H1 (cell line): ENCODE data around the gene PRSS22. TPM values are rescaled to one million over a fixed set of nuclear protein-coding genes. Genes with fewer than 3 reads are reported as not detected.

Experiments used
- CTCF ChIA-PET: fragments of 300-600 bp; sonication (Branson Sonifier 250); formaldehyde crosslinking; loops from one replicate; lab custom pipeline; 2021; ENCODE audit not compliant: partially characterized antibody; lab: Charles Lee
- POLR2A ChIA-PET: fragments of 300-600 bp; sonication (Branson Sonifier 250); formaldehyde crosslinking; loops from one replicate; lab custom pipeline; 2021; ENCODE audit warnings: inconsistent platforms; ENCODE audit not compliant: partially characterized antibody; lab: Charles Lee
- DNase-seq, 2 experiments: peaks; one replicate each; pipeline versions ENCODE4 v3.0.0 to v3.0.0-alpha.2; 2010 to 2022; ENCODE audit warnings: low spot score in 2 of 2, low read depth in 1 of 2, mixed read lengths in 1 of 2
- FAIRE-seq: peaks from 2 replicates; lab custom pipeline; 2011; peaks lifted over from hg19 to GRCh38; lab: Jason Lieb, UNC
- H2AFZ ChIP-seq: 2 replicates; pipeline ENCODE4 v1.8.1; 2012; ENCODE audit warnings: low read length, inconsistent platforms
- H2AK5ac ChIP-seq: 2 replicates; pipeline ENCODE4 v1.6.1; 2013; ENCODE audit warnings: low read depth, low read length
- H2BK120ac ChIP-seq: replicated peaks from 2 replicates; pipeline ENCODE3; 2013; ENCODE audit warnings: low read depth, low read length, inconsistent platforms
- H2BK12ac ChIP-seq: 2 replicates; pipeline ENCODE4 v1.6.1; 2013; ENCODE audit warnings: low read depth, low read length
- H2BK15ac ChIP-seq: 2 replicates; pipeline ENCODE4 v1.6.1; 2013; ENCODE audit warnings: low read length
- H2BK20ac ChIP-seq: 2 replicates; pipeline ENCODE4 v1.6.1; 2013; ENCODE audit warnings: low read length
- H2BK5ac ChIP-seq: 2 replicates; pipeline ENCODE4 v1.6.1; 2013; ENCODE audit warnings: low read depth, low read length
- H3K14ac ChIP-seq: 2 replicates; pipeline ENCODE4 v1.6.1; 2013; ENCODE audit warnings: inconsistent platforms; ENCODE audit not compliant: insufficient read length
- H3K18ac ChIP-seq: 2 replicates; pipeline ENCODE4 v1.6.1; 2013; ENCODE audit warnings: low read length; ENCODE audit errors: extremely low read depth
- H3K23ac ChIP-seq: 2 replicates; pipeline ENCODE4 v1.6.1; 2013; ENCODE audit warnings: inconsistent platforms; ENCODE audit not compliant: insufficient read length
- H3K23me2 ChIP-seq: 2 replicates; pipeline ENCODE4 v1.6.1; 2013; ENCODE audit warnings: low read depth, low read length
- H3K27ac ChIP-seq: 2 replicates; pipeline ENCODE4 v1.6.1; 2011; ENCODE audit warnings: low read depth, low read length, inconsistent platforms
- H3K27me3 ChIP-seq, 4 experiments: replicated peaks in 1 of 4; 1 replicate in 1 of 4; 2 replicates in 3 of 4; pipeline versions ENCODE4 v1.6.1 to v1.8.1; 2011 to 2013; ENCODE audit warnings: low read length in 3 of 4, mild to moderate bottlenecking in 3 of 4, inconsistent platforms in 2 of 4, mixed read lengths in 2 of 4, moderate library complexity in 1 of 4; ENCODE audit not compliant: control insufficient read depth in 3 of 4, insufficient read depth in 3 of 4; ENCODE audit errors: extremely low read depth in 1 of 4
- H3K36me3 ChIP-seq, 4 experiments: 2 replicates each; pipeline versions ENCODE4 v1.6.1 to v1.8.1; 2011 to 2013; ENCODE audit warnings: mild to moderate bottlenecking in 4 of 4, low read length in 3 of 4, moderate library complexity in 2 of 4, control low read depth in 1 of 4, inconsistent platforms in 1 of 4; ENCODE audit not compliant: insufficient read depth in 4 of 4, control insufficient read depth in 2 of 4
- H3K4ac ChIP-seq: replicated peaks from 2 replicates; pipeline ENCODE3; 2013; ENCODE audit warnings: low read length, low read depth, mixed read lengths, inconsistent platforms; ENCODE audit not compliant: insufficient read length
- H3K4me1 ChIP-seq, 4 experiments: replicated peaks in 1 of 4; 1 replicate in 1 of 4; 2 replicates in 3 of 4; pipeline versions ENCODE4 v1.6.1 to v1.8.1; 2011 to 2013; ENCODE audit warnings: low read length in 3 of 4, inconsistent platforms in 2 of 4, mixed read lengths in 1 of 4; ENCODE audit not compliant: insufficient read depth in 4 of 4, control insufficient read depth in 3 of 4
- H3K4me2 ChIP-seq, 2 experiments: 2 replicates each; pipeline versions ENCODE4 v1.6.1 to v1.8.1; 2011 to 2013; ENCODE audit warnings: low read depth in 2 of 2, low read length in 2 of 2, control low read depth in 1 of 2, inconsistent platforms in 1 of 2, mild to moderate bottlenecking in 1 of 2; ENCODE audit not compliant: insufficient read depth in 1 of 2
- H3K4me3 ChIP-seq, 4 experiments: fragments of 200-600, 300-600 bp in 1 of 4; sonication (generic), shearing (Covaris generic), sonication (Bioruptor Twin) in 1 of 4; 2 replicates each; pipeline versions ENCODE4 v1.5.1 to v1.8.1; 2011 to 2016; ENCODE audit warnings: low read length in 4 of 4, low read depth in 3 of 4, control low read depth in 2 of 4, inconsistent platforms in 2 of 4, mild to moderate bottlenecking in 2 of 4, mixed read lengths in 1 of 4, moderate library complexity in 1 of 4; ENCODE audit not compliant: insufficient read depth in 2 of 4; ENCODE audit errors: extremely low read depth in 1 of 4
- H3K56ac ChIP-seq: replicated peaks from 2 replicates; pipeline ENCODE3; 2013; ENCODE audit warnings: low read depth, mild to moderate bottlenecking, mixed read lengths, low read length, inconsistent platforms; ENCODE audit not compliant: insufficient read length
- H3K79me1 ChIP-seq: 2 replicates; pipeline ENCODE4 v1.6.1; 2013; ENCODE audit warnings: low read depth, low read length, control low read depth
- H3K79me2 ChIP-seq, 2 experiments: 2 replicates each; pipeline versions ENCODE4 v1.6.1 to v1.8.1; 2012 to 2013; ENCODE audit warnings: low read length in 2 of 2, mild to moderate bottlenecking in 2 of 2, inconsistent platforms in 1 of 2; ENCODE audit not compliant: insufficient read depth in 2 of 2, control insufficient read depth in 1 of 2
- H3K9ac ChIP-seq, 4 experiments: replicated peaks in 1 of 4; 1 replicate in 1 of 4; 2 replicates in 3 of 4; pipeline versions ENCODE4 v1.6.1 to v1.8.1; 2011 to 2013; ENCODE audit warnings: low read depth in 3 of 4, low read length in 3 of 4, control low read depth in 2 of 4, mild to moderate bottlenecking in 2 of 4, moderate library complexity in 2 of 4, inconsistent platforms in 1 of 4; ENCODE audit errors: extremely low read depth in 1 of 4
- H3K9me3 ChIP-seq, 2 experiments: 2 replicates each; pipeline versions ENCODE4 v1.6.1 to v1.8.1; 2012 to 2013; ENCODE audit warnings: mild to moderate bottlenecking in 2 of 2, moderate library complexity in 2 of 2, control low read depth in 1 of 2, inconsistent platforms in 1 of 2, low read depth in 1 of 2, low read length in 1 of 2, mixed read lengths in 1 of 2; ENCODE audit not compliant: insufficient read depth in 2 of 2
- H4K20me1 ChIP-seq, 2 experiments: replicated peaks in 1 of 2; 2 replicates each; pipeline versions ENCODE3 to v1.8.1; 2011 to 2013; ENCODE audit warnings: inconsistent platforms in 2 of 2, low read length in 2 of 2, mild to moderate bottlenecking in 1 of 2; ENCODE audit not compliant: insufficient read depth in 2 of 2, control insufficient read depth in 1 of 2
- H4K5ac ChIP-seq: 2 replicates; pipeline ENCODE4 v1.6.1; 2013; ENCODE audit warnings: low read length, low read depth, mixed read lengths, inconsistent platforms; ENCODE audit not compliant: insufficient read length
- H4K8ac ChIP-seq: 2 replicates; pipeline ENCODE4 v1.8.0; 2013; ENCODE audit warnings: mild to moderate bottlenecking, moderate library complexity, low read length, inconsistent platforms; ENCODE audit not compliant: insufficient read depth; ENCODE audit errors: extremely low read depth
- H4K91ac ChIP-seq: replicated peaks from 2 replicates; pipeline ENCODE3; 2013; ENCODE audit warnings: low read length, mixed read lengths, inconsistent platforms; ENCODE audit not compliant: insufficient read length
- CTBP2 ChIP-seq: IDR thresholded peaks from 2 replicates; pipeline ENCODE4 v1.7.0; 2011; ENCODE audit warnings: borderline replicate concordance, mild to moderate bottlenecking, moderate library complexity, mixed read lengths, low read length; ENCODE audit not compliant: insufficient read depth, insufficient read length
- POLR2A ChIP-seq, 2 experiments: IDR thresholded peaks; 1 replicate in 1 of 2; 2 replicates in 1 of 2; pipeline ENCODE4 v1.6.1; 2011; ENCODE audit warnings: low read depth in 2 of 2, low read length in 2 of 2, mild to moderate bottlenecking in 2 of 2; ENCODE audit errors: control extremely low read depth in 1 of 2
- RBBP5 ChIP-seq: IDR thresholded peaks from 2 replicates; pipeline ENCODE4 v1.7.1; 2012; ENCODE audit warnings: low read depth, mild to moderate bottlenecking, inconsistent platforms, low read length, moderate library complexity, borderline replicate concordance
- WGBS, 2 experiments: shearing (Covaris generic) in 1 of 2; methylation state at CpG; one replicate each; pipeline versions ENCODE4 v1.1.6 to v1.1.7; 2013 to 2015; ENCODE audit warnings: low lambda C conversion rate in 2 of 2, mixed read lengths in 2 of 2, inconsistent platforms in 1 of 2, low coverage in 1 of 2, missing lambda C conversion rate in 1 of 2; ENCODE audit not compliant: insufficient replicate concordance in 2 of 2, insufficient coverage in 1 of 2, insufficient read length in 1 of 2; ENCODE audit errors: extremely low coverage in 1 of 2, missing lambda C conversion rate in 1 of 2; 5-methylcytosine and 5-hydroxymethylcytosine counted together
- polyA plus RNA-seq, 7 experiments: library from polyadenylated mRNA; depleted of rRNA in 3 of 7; stranded (reverse) in 5 of 7; unstranded in 2 of 7; fragments of >200 nt in 5 of 7; fragments of 200-250 nt in 2 of 7; gene quantifications; 1 replicate in 5 of 7; 2 replicates in 1 of 7; 4 replicates in 1 of 7; pipeline versions ENCODE4 v1.2.1 to v1.2.3, GENCODE V29; 2011 to 2013; ENCODE audit warnings: missing spikeins in 2 of 7, mixed read lengths in 2 of 7
- total RNA-seq: library from RNA; stranded (reverse); fragmentation: NEBNext Ultra II Directional; extraction: Animal tissue kit (Norgen Biotek cat#: 25700); gene quantifications from 2 replicates; pipeline ENCODE4 v1.2.1, GENCODE V29; 2021
- TF ChIP-seq, protein P1 (sequence below): IDR thresholded peaks from 2 replicates; pipeline ENCODE4 v1.6.1; 2011; ENCODE audit warnings: low read length, improper control_type of control experiment
- TF ChIP-seq, protein P2 (sequence below): IDR thresholded peaks from 2 replicates; pipeline ENCODE4 v1.6.1; 2012; ENCODE audit warnings: inconsistent platforms

The PRSS22 gene
- total and polyA plus RNA-seq, 2 of the 8 experiments (the other 6 are each of a cell fraction or from before 2014, with no cell fraction given), result 4.0 to 4.4 TPM

DNA sequence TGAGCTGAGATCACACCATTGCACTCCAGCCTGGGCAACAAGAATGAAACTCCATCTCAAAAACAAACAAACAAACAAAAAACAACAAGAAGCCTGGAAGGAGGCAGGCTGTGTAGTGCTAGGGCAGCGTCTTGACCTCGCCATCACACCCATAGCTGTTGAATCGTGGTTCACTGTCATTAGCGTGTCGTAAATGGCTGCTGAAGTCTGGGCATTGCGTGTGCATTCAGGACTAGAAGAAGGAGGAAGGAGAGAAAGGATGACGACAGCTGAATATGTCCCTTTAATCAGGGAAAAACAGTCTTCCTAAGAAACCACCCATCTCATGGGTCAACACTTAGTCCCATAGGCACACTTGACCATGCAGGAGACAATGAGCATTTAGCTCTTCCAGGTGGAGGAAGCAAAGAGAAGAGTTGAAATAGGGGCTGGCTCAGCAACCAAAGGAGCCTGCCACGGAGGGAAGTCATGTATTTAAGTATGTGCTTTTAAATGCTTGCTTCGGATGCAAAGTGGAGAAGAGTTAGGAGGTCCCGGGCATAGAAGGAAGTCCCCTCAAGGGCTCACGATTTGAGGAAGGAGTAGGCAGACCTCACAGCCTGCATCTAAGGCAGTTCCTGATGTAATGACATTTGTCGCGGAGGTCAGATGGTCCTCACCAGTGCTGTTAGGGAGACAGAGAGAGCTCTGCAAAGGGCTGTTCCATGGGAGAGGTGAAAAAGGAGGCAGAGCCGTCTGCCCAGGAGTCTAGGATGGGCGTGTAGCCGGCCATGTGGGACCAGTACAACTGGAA, 8.8 kb downstream of the PRSS22 start:
- CTCF ChIA-PET, result interaction anchor here (0.6 to 7.3 kb wide), 5 partner anchors 10 to 28 kb away, joined by 3 to 74 read pairs (median 4); no protein-coding TSS in a partner anchor
- TF ChIP-seq, protein P1, sequence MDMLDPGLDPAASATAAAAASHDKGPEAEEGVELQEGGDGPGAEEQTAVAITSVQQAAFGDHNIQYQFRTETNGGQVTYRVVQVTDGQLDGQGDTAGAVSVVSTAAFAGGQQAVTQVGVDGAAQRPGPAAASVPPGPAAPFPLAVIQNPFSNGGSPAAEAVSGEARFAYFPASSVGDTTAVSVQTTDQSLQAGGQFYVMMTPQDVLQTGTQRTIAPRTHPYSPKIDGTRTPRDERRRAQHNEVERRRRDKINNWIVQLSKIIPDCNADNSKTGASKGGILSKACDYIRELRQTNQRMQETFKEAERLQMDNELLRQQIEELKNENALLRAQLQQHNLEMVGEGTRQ, result no peak
- TF ChIP-seq, protein P2, sequence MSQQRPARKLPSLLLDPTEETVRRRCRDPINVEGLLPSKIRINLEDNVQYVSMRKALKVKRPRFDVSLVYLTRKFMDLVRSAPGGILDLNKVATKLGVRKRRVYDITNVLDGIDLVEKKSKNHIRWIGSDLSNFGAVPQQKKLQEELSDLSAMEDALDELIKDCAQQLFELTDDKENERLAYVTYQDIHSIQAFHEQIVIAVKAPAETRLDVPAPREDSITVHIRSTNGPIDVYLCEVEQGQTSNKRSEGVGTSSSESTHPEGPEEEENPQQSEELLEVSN, result no peak
- TF ChIP-seq CTBP2, result no peak
- no peak for TF ChIP-seq RBBP5
- no peak for TF ChIP-seq POLR2A (IDR thresholded peaks at IDR 0.05; ENCODE audit: control extremely low read depth in 1 of 2, low read depth in 2 of 2, low read length in 2 of 2)

More for the DNA sequence above, 8.8 kb downstream of the PRSS22 start:
- FAIRE-seq (no peak), DNase-seq (no peak)
- Histone ChIP-seq H3K4me2 (no peak overlapping the region), H3K56ac (no peak overlapping the region), H3K79me2 (no peaks in the 10 kb centered on the region), H3K36me3 (peaks cover 0 to 3% (median 0%) of the 10 kb centered on the region in 4 experiments; a peak in 1 of 8 replicates), H2BK15ac (no peak overlapping the region), H2AFZ (no peak overlapping the region), H3K9me3 (peaks cover 3 to 11% of the 10 kb centered on the region in 2 experiments; a peak in 3 of 4 replicates), H4K20me1 (no peaks in the 10 kb centered on the region), H2BK5ac (no peak overlapping the region), H3K9ac (no peak overlapping the region), H2AK5ac (0 out of 2 replicates have a peak overlapping the region, but pooled peaks have one; percentile 39), H3K23me2 (no peaks in the 10 kb centered on the region), H3K4ac (no peak overlapping the region), H4K5ac (no peak overlapping the region), H3K27me3 (peaks cover 0 to 13% (median 2%) of the 10 kb centered on the region in 4 experiments; a peak in 3 of 7 replicates), H3K23ac (no peak overlapping the region), H3K4me1 (no peaks in the 10 kb centered on the region), H3K79me1 (no peaks in the 10 kb centered on the region), H3K4me3 (no peak overlapping the region), H3K27ac (no peak overlapping the region), H4K8ac (no peak overlapping the region; the same call in 1 of the 2 replicates), H2BK120ac (no peak overlapping the region), H3K14ac (no peak overlapping the region), H4K91ac (no peak overlapping the region), H2BK12ac (no peak overlapping the region), H3K18ac (no peak overlapping the region), H2BK20ac (no peak overlapping the region)
- WGBS, 2 experiments, result 89% methylated on average over 16 of the region's 16 CpGs; no CpG with 5 or more reads in 1 of the 2 experiments
- POLR2A ChIA-PET, result interaction anchor here (1.0 kb wide), 1 partner anchor 11 kb away, joined by 4 read pairs; no protein-coding TSS in a partner anchor
